Activated CD4-positive, alpha-beta T cell treated with anti-CD3 and anti-CD28 coated beads, Interleukin-2, amount 10 ng/mL, durations not matched to agents 7 days and 5 days (primary cell): ENCODE measurements around the gene VWF. TPM values are rescaled to one million over a fixed set of nuclear protein-coding genes. Genes with fewer than 3 reads are reported as not detected.
"Not testable (repeated sequence)": the region's sequence is repeated elsewhere in the genome, so short reads cannot be mapped to it uniquely, and the experiment has no call there.

Source experiments
- CTCF ChIA-PET: fragments of 350-600 bp; sonication (Branson Sonifier 250); formaldehyde crosslinking; loops from one replicate; lab custom pipeline; 2021; ENCODE audit warnings: antibody characterized with exemption; lab: Charles Lee
- POLR2A ChIA-PET: fragments of 350-600 bp; sonication (Branson Sonifier 250); formaldehyde crosslinking; loops from one replicate; lab custom pipeline; 2021; ENCODE audit warnings: antibody characterized with exemption; lab: Charles Lee
- DNase-seq: peaks from one replicate; pipeline ENCODE4 v3.0.0-alpha.2; 2020
- H3K27ac Mint-ChIP-seq: one replicate; pipeline ENCODE4 v1.8.0; 2021; ENCODE audit warnings: mild to moderate bottlenecking, moderate library complexity, mixed read lengths
- H3K27me3 Mint-ChIP-seq: one replicate; pipeline ENCODE4 v1.8.0; 2021; ENCODE audit warnings: mixed read lengths
- H3K36me3 Mint-ChIP-seq: one replicate; pipeline ENCODE4 v1.8.0; 2021; ENCODE audit warnings: low read depth, mixed read lengths
- H3K4me1 Mint-ChIP-seq: one replicate; pipeline ENCODE4 v1.8.0; 2021; ENCODE audit warnings: mixed read lengths
- H3K4me3 Mint-ChIP-seq: one replicate; pipeline ENCODE4 v1.8.0; 2021; ENCODE audit warnings: mild to moderate bottlenecking, moderate library complexity, mixed read lengths
- H3K9me3 Mint-ChIP-seq: one replicate; pipeline ENCODE4 v1.8.0; 2021; ENCODE audit warnings: mixed read lengths
- total RNA-seq, 2 experiments: library from RNA; stranded (reverse); gene quantifications; one replicate each; pipeline ENCODE4 v1.2.3, GENCODE V29; 2021

Gene VWF
- total RNA-seq, 2 experiments from 2014 or later = not detected

DNA sequence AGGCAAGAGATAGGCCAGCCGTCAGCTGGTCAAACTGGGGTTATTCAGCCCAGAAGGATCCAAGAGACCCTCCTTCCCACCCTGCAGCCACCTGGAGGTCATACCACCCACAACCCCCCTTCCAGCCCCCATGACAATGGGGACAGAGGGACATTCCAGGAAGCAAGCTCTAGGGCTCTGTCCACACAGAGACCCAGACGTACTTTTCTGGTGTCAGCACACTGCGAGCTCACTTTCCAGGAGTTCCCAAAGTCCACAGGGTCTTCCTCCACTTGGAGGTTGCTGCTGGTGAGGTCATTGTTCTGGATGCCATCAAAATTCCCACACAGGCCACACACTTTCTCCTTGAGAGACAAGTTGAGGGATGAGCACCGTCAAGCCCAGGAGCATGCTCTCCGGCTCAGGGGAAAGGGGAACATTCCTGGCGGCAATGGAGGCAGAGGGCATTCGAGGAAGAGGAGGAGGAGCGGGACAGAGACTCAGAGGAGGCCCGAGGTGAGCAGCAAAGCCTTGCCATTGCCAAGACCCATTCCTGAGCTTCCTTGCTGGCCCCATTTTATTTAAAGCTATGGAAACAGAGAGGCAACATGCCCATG, 98.7 kb downstream of the VWF start:
- H3K36me3 Mint-ChIP-seq, POLR2A ChIA-PET, H3K27me3 Mint-ChIP-seq, H3K27ac Mint-ChIP-seq, H3K4me3 Mint-ChIP-seq, DNase-seq, H3K4me1 Mint-ChIP-seq, CTCF ChIA-PET, H3K9me3 Mint-ChIP-seq: not testable (repeated sequence)

- POLR2A ChIA-PET, H3K36me3 Mint-ChIP-seq, H3K4me1 Mint-ChIP-seq, CTCF ChIA-PET, H3K9me3 Mint-ChIP-seq, H3K4me3 Mint-ChIP-seq, H3K27me3 Mint-ChIP-seq, DNase-seq, H3K27ac Mint-ChIP-seq: not testable (repeated sequence)
Measured at GRCh38 chr12:6024066-6024465, 100.4 kb downstream of the VWF start.

GRCh38 chr12:6020930-6021329, 103.5 kb downstream of the VWF start:
- Mint-ChIP-seq H3K27me3 (no peaks in the 10 kb centered on the region), H3K4me3 (no peak overlapping the region), H3K9me3 (no peaks in the 10 kb centered on the region), H3K27ac (no peak overlapping the region), H3K4me1 (no peaks in the 10 kb centered on the region), H3K36me3 (no peaks in the 10 kb centered on the region)
- DNase-seq = no peak
- ChIA-PET CTCF (interaction anchor here (1.3 kb wide), 1 partner anchor 17 kb away, joined by 3 read pairs; no protein-coding TSS in a partner anchor), POLR2A (no interaction called here)

- H3K4me1 Mint-ChIP-seq, H3K36me3 Mint-ChIP-seq, POLR2A ChIA-PET, H3K27me3 Mint-ChIP-seq, DNase-seq, H3K4me3 Mint-ChIP-seq, CTCF ChIA-PET, H3K9me3 Mint-ChIP-seq, H3K27ac Mint-ChIP-seq: not testable (repeated sequence)
Measured at GRCh38 chr12:6020511-6020910, 104.0 kb downstream of the VWF start.

DNA sequence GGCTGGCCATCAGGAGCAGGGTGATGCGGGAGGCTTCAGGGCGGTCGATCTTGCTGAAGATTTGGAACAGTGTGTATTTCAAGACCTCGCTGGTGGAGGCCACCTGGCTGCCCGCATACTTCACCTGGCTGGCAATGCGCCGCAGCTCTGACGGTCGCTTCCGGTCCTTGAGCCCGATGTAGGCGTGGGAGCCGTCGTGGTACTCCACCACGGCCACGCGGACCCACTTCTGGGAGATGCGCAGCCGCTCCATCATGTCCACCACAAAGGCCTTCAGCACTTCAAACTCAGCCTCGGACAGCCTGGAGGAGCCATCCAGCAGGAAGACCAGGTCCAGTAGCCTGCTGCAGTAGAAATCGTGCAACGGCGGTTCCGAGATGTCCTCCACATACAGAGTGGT, 105.2 kb downstream of the VWF start:
- H3K36me3 Mint-ChIP-seq, H3K27ac Mint-ChIP-seq, H3K9me3 Mint-ChIP-seq, H3K4me3 Mint-ChIP-seq, H3K4me1 Mint-ChIP-seq, H3K27me3 Mint-ChIP-seq, CTCF ChIA-PET, POLR2A ChIA-PET, DNase-seq: not testable (repeated sequence)

- Mint-ChIP-seq H3K9me3 (no peaks in the 10 kb centered on the region), H3K27me3 (peaks cover 4% of the 10 kb centered on the region), H3K4me1 (no peaks in the 10 kb centered on the region), H3K27ac (no peak overlapping the region), H3K4me3 (no peak overlapping the region), H3K36me3 (no peaks in the 10 kb centered on the region)
- ChIA-PET POLR2A (no interaction called here), CTCF (interaction anchor here (0.7 kb wide), 1 partner anchor 20 kb away, joined by 3 read pairs; no protein-coding TSS in a partner anchor)
- DNase-seq = no peak
Measured at GRCh38 chr12:6018265-6018664, 106.2 kb downstream of the VWF start.

- Mint-ChIP-seq H3K27me3 (peaks cover 4% of the 10 kb centered on the region), H3K4me1 (no peaks in the 10 kb centered on the region), H3K36me3 (no peaks in the 10 kb centered on the region), H3K27ac (no peak overlapping the region), H3K9me3 (no peaks in the 10 kb centered on the region), H3K4me3 (no peak overlapping the region)
- DNase-seq = no peak
- POLR2A ChIA-PET = no interaction called here
- CTCF ChIA-PET = no interaction called here
Measured at GRCh38 chr12:6016756-6017155, 107.7 kb downstream of the VWF start.

DNA sequence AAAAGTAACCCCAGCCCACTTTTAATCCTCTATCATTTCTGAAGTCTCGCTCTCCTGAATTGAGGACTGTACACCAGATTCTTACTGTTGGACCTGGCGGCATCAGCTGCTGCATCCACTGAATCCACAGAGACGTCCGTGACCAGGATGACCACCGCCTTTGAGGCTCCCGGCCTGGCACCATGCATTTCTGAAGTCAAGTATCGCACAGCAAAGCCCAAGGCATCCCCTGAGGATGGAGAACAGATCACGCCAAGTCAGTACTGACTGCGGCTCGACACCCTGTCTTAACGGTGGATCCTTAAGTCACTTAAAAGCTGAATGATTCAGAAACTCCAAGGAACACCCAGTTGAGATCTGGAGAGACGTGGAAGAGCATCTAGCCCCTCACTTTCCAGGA, 108.5 kb downstream of the VWF start:
- H3K27ac Mint-ChIP-seq, H3K4me3 Mint-ChIP-seq, H3K36me3 Mint-ChIP-seq, POLR2A ChIA-PET, H3K9me3 Mint-ChIP-seq, DNase-seq, H3K27me3 Mint-ChIP-seq, CTCF ChIA-PET, H3K4me1 Mint-ChIP-seq: not testable (repeated sequence)

- H3K9me3 Mint-ChIP-seq, H3K4me1 Mint-ChIP-seq, DNase-seq, H3K27me3 Mint-ChIP-seq, H3K4me3 Mint-ChIP-seq, H3K36me3 Mint-ChIP-seq, CTCF ChIA-PET, H3K27ac Mint-ChIP-seq, POLR2A ChIA-PET: not testable (repeated sequence)
Measured at GRCh38 chr12:6015271-6015670, 109.2 kb downstream of the VWF start.

GRCh38 chr12:6010631-6011350, 113.7 kb downstream of the VWF start:
- H3K27ac Mint-ChIP-seq, H3K4me1 Mint-ChIP-seq, H3K36me3 Mint-ChIP-seq, DNase-seq, H3K4me3 Mint-ChIP-seq, CTCF ChIA-PET, POLR2A ChIA-PET, H3K9me3 Mint-ChIP-seq: not testable (repeated sequence)
- H3K27me3 Mint-ChIP-seq = peaks cover 27% of the 10 kb centered on the region

DNA sequence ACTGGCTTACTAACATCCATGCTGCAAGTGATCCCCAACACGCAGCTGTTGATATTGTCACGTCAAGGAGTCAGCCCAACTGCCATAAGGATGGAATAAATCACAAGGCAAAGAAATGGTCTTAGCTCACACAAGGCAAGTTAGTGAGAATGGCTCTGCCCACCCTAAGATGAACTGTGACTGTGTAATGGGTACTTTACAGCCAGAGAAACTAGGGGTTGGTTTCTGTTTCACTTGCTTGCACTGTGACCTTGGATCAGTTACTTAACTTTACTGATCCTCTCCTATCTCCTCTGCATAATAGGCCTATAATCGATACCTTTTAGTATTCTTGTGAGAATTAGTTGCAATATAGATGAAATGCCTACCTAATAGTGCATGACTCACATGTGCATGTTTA, 127.2 kb downstream of the VWF start:
- ChIA-PET CTCF (interaction anchor here (0.7 kb wide), 1 partner anchor 291 kb away, joined by 4 read pairs; no protein-coding TSS in a partner anchor), POLR2A (no interaction called here)
- H3K4me1 Mint-ChIP-seq = no peaks in the 10 kb centered on the region
- H3K27me3 Mint-ChIP-seq = peaks cover 13% of the 10 kb centered on the region
- no peaks in the 10 kb centered on the region for H3K9me3 Mint-ChIP-seq
- no peaks in the 10 kb centered on the region for H3K36me3 Mint-ChIP-seq
- DNase-seq = no peak
- no peak overlapping the region for H3K4me3 Mint-ChIP-seq
- no peak overlapping the region for H3K27ac Mint-ChIP-seq

DNA sequence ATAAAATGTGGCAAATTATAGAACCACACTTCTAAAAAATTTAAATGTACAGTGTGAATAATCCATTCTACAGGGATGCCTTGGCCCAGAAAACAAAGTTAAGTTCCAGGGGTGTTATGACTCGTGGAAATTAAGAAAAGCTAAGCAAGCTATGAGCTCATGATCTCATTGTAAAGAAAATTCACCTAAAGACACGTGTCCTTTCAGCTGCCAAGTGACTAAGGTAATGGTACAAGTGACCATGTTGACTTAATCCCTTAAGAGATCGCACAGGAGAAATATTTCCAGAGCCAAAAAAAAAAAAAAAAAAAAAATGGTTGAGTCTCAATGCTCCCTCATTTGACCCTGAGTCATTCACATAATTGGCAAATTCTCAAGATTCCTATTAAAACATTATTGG, 128.0 kb downstream of the VWF start:
- no peak overlapping the region for H3K27ac Mint-ChIP-seq
- H3K27me3 Mint-ChIP-seq = peaks cover 12% of the 10 kb centered on the region
- CTCF ChIA-PET = interaction anchor here (0.7 kb wide), 1 partner anchor 290 kb away, joined by 4 read pairs; no protein-coding TSS in a partner anchor
- DNase-seq = no peak
- H3K36me3 Mint-ChIP-seq = no peaks in the 10 kb centered on the region
- no peak overlapping the region for H3K4me3 Mint-ChIP-seq
- no peaks in the 10 kb centered on the region for H3K9me3 Mint-ChIP-seq
- H3K4me1 Mint-ChIP-seq = no peaks in the 10 kb centered on the region
- POLR2A ChIA-PET = no interaction called here

GRCh38 chr12:5989621-5990020, 134.8 kb downstream of the VWF start:
- no peaks in the 10 kb centered on the region for H3K9me3 Mint-ChIP-seq
- ChIA-PET POLR2A (no interaction called here), CTCF (interaction anchor here (0.9 to 3.8 kb wide), 5 partner anchors 11 to 64 kb away, joined by 3 to 26 read pairs (median 4); no protein-coding TSS in a partner anchor)
- H3K4me3 Mint-ChIP-seq = no peak overlapping the region
- H3K27me3 Mint-ChIP-seq = peaks cover 2% of the 10 kb centered on the region
- H3K36me3 Mint-ChIP-seq = no peaks in the 10 kb centered on the region
- no peak for DNase-seq
- H3K4me1 Mint-ChIP-seq = no peaks in the 10 kb centered on the region
- no peak overlapping the region for H3K27ac Mint-ChIP-seq
